Left ventricle myocardium inferior (tissue), 1 donor: Measurements from ENCODE around the gene TDO2. TPM values are rescaled to one million over a fixed set of nuclear protein-coding genes. Genes with fewer than 3 reads are reported as not detected.

Experiments used
- DNase-seq: peaks from one replicate; pipeline ENCODE4 v3.0.0-alpha.2; 2020
- H3K27ac ChIP-seq: fragments of 200-600 bp; replicated peaks from 2 replicates; pipeline ENCODE4 v1.8.0; 2021
- H3K27me3 ChIP-seq: fragments of 200-600 bp; 2 replicates; pipeline ENCODE4 v1.8.0; 2021; ENCODE audit warnings: low read depth
- H3K36me3 ChIP-seq: fragments of 200-600 bp; 2 replicates; pipeline ENCODE4 v1.8.0; 2021
- H3K4me1 ChIP-seq: fragments of 200-600 bp; 2 replicates; pipeline ENCODE4 v1.8.0; 2021
- H3K4me3 ChIP-seq: fragments of 200-600 bp; 2 replicates; pipeline ENCODE4 v1.8.0; 2021; ENCODE audit warnings: mild to moderate bottlenecking, moderate library complexity
- H3K9me3 ChIP-seq: fragments of 200-600 bp; replicated peaks from 2 replicates; pipeline ENCODE4 v1.8.0; 2021
- CTCF ChIP-seq: fragments of 200-600 bp; IDR thresholded peaks from 2 replicates; pipeline ENCODE4 v1.8.0; 2021; ENCODE audit warnings: antibody characterized with exemption, mild to moderate bottlenecking, borderline replicate concordance
- intact Hi-C: fragments of 100-400 bp; cut with micrococcal nuclease; formaldehyde crosslinking; loops from one replicate; pipeline ENCODE4 v1.11.0; 2022
- long read RNA-seq: library from polyadenylated mRNA; unstranded; transcript quantifications from one replicate; pipeline ENCODE4 v2.0.0, GENCODE V29; 2021
- total RNA-seq: library from RNA; stranded (reverse); fragmentation: NEBNext Ultra II Directional; extraction: Animal tissue kit (Norgen Biotek cat#: 25700); gene quantifications from one replicate; pipeline ENCODE4 v1.2.1, GENCODE V29; 2021
- donor health status: DM: no; HTN: yes; CAD: no; lungs with severe emphysema.

TDO2 gene
- not detected for total RNA-seq
- long read RNA-seq = 0 reads

- peaks cover 11% of the 10 kb centered on the region for H3K4me1 ChIP-seq
- H3K9me3 ChIP-seq = peaks cover 6% of the 10 kb centered on the region
- no peak within 1 kb of the TSS for H3K4me3 ChIP-seq
- no peak for TF ChIP-seq CTCF
- intact Hi-C loops = no loop called here
- DNase-seq = no peak
- no peaks in the 10 kb centered on the region for H3K36me3 ChIP-seq
- no peaks in the 10 kb centered on the region for H3K27me3 ChIP-seq
- H3K27ac ChIP-seq = no peak within 1 kb of the TSS
Observed at GRCh38 chr4:155903453-155903852, at the start of gene TDO2. Gene TDO2 (plus strand): TSS chr4:155903696. CDS start chr4:155903759, 63 bp downstream.

GRCh38 chr4:155854582-155855226 lies 48.8 kb upstream of the TDO2 start:
- TF ChIP-seq CTCF = no peak
- Histone ChIP-seq H3K27me3 (no peaks in the 10 kb centered on the region), H3K4me3 (no peak overlapping the region), H3K27ac (no peak overlapping the region), H3K4me1 (no peaks in the 10 kb centered on the region), H3K36me3 (no peaks in the 10 kb centered on the region), H3K9me3 (no peaks in the 10 kb centered on the region)
- intact Hi-C loops = no loop called here
- no peak for DNase-seq

- Histone ChIP-seq H3K27me3 (no peaks in the 10 kb centered on the region), H3K4me1 (no peaks in the 10 kb centered on the region), H3K4me3 (no peak overlapping the region), H3K9me3 (no peaks in the 10 kb centered on the region), H3K36me3 (no peaks in the 10 kb centered on the region), H3K27ac (no peak overlapping the region)
- intact Hi-C loops = no loop called here
- TF ChIP-seq CTCF = no peak
- no peak for DNase-seq
Observed at GRCh38 chr4:155855897-155856296, 47.6 kb upstream of the TDO2 start.

GRCh38 chr4:155866177-155866576 lies 37.3 kb upstream of the TDO2 start, which contains the start of gene ASIC5:
Gene ASIC5 (minus strand): TSS chr4:155866277. CDS start chr4:155866226, 51 bp downstream.
- Histone ChIP-seq H3K27me3 (no peaks in the 10 kb centered on the region), H3K4me1 (no peaks in the 10 kb centered on the region), H3K9me3 (peaks cover 4% of the 10 kb centered on the region), H3K27ac (no peak within 1 kb of the TSS), H3K4me3 (no peak within 1 kb of the TSS), H3K36me3 (no peaks in the 10 kb centered on the region)
- intact Hi-C loops = no loop called here
- TF ChIP-seq CTCF = no peak
- no peak for DNase-seq

GRCh38 chr4:155875878-155876277 lies 27.6 kb upstream of the TDO2 start:
- Histone ChIP-seq H3K27ac (no peak overlapping the region), H3K27me3 (no peaks in the 10 kb centered on the region), H3K36me3 (no peaks in the 10 kb centered on the region), H3K4me3 (no peak overlapping the region), H3K4me1 (no peaks in the 10 kb centered on the region), H3K9me3 (peaks cover 23% of the 10 kb centered on the region)
- intact Hi-C loops = no loop called here
- DNase-seq = no peak
- TF ChIP-seq CTCF = no peak
